Activated CD8-positive, alpha-beta memory T cell treated with anti-CD3 and anti-CD28 coated beads, Interleukin-2, amount 50 U/mL, for 48 hours (primary cell): ENCODE results near the gene IMPG2.
"Not testable (repeated sequence)": the region's sequence is repeated elsewhere in the genome, so short reads cannot be mapped to it uniquely, and the experiment has no call there.

Experiments
- DNase-seq: peaks from one replicate; pipeline ENCODE4 v3.0.0-alpha.2; 2020

IMPG2 gene

DNA sequence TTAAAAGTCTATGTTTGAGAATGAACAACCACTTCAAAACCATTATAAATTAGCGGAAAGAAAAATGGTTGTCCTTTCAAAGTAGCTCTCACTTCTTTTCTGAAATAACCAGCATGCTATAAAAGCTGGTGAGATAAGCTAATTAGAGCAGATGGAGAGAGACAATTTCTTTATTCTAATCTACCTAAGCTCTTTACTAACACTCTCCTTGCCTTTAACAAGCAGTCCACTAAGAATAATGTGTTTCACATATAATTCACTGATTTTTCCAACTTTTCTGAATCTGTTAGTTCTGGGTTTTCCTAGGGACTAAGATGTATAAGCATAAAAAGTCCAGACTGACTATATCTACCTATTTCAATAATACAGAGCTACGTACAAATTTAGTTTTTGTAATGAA lies at the start of gene IMPG2:
IMPG2 (minus strand) TSS at position 101 of the 400 bp plus-strand sequence. CDS start 203 bp downstream, outside the sequence.
- DNase-seq, result no peak

DNA sequence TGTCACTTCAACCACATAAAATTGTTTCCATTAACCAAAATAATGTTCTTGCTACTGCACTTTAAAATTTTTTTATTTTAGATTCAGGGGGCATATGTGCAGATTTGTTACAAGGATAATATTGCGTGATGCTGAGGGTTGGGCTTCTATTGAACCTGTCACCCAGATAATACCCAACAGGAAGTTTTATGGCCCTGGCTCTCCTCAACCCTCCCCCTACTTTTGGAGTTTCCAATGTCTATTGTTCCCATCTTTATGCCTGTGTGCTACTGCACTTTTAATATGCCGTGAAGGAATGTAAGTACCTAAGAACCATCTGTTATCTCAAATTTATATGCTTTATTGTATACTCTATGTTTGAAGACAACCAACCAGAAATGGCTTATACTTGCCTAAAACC lies 42.0 kb upstream of the IMPG2 start:
- no peak for DNase-seq

DNA sequence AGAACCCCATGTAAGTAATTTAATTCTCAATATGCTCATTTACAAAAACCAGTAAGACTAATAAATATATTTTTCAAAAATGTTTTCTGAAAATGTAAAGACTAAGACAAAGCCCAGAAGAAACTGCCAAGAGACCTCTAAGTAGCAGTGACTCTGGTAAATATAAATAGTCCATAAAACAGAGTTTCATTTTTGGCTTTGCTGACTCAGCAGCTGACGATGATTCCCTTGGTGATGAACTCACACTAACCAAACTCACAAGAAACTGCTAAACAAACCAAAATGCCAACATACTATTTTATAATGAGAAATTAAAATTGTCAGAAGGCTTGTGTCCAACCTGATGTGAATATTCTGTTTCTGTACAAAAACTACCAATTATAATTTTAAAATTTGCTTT lies 31.5 kb upstream of the IMPG2 start:
- no peak for DNase-seq

DNA sequence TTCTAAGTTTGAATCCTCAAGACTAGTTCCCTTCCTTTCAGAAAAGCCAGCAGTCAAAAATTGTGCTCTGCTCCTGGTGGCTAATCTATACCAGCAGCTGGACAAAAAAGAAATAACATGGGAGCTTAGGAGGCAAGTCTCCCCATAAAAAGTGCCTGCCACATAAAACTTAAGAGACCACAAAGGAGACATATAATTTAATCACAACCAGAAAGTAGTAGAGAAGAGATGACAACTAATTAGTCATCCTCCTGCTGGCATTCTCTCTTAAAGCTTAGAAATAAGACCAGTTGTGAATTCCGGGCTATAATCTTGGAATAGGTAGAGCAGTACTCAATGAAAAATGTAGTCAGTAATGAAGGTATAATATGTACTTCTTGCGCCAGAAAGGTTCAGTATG lies 20.2 kb upstream of the IMPG2 start:
- DNase-seq, result no peak

DNA sequence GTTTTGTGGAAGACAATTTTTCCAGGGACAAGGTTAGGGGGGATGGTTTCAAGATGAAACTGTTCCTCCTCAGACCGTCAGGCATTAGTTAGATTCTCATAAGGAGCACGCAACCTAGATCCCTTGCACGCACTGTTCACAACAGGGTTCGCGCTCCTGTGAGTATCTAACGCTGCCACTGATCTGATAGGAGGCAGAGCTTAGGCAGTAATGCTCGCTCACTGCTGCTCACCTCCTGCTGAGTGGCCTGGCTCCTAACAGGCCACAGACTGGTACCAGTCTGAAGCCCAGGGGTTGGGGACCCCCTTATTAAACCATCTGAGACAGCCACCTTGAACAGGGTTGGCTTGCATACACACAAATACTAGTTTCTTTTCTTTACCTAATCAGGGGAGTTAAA lies 13.5 kb upstream of the IMPG2 start:
- no peak for DNase-seq

DNA sequence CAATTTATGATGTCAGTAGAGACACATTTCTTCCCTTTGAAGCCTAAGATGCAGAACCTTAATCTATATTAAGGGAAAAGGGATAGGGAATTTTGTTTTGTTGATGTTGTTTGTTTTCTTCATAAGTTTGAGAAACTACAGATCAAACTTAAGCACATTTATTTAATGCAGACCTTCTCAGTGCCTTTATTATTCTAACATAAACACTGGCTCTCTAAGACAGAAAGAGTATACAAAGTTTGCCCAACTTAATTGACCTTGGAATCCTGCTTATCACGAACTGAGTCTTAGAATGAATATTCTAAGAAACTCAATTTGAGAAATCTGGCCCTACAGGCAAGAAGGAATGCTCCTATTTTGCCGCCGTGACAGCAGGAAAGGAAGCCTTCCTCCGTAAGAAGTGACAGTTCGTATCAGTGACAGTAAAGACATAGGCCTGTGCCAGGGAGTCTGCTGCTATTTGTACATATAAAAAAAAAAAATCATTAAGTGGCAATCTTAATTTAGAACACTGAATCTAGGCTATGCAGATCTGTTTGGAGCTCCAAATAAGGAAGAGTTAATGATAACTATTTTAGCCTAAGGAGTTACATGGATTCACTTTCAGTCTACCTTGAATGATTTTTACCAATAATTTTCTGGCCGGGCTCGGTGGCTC lies 8.8 kb upstream of the IMPG2 start:
- no peak for DNase-seq

DNA sequence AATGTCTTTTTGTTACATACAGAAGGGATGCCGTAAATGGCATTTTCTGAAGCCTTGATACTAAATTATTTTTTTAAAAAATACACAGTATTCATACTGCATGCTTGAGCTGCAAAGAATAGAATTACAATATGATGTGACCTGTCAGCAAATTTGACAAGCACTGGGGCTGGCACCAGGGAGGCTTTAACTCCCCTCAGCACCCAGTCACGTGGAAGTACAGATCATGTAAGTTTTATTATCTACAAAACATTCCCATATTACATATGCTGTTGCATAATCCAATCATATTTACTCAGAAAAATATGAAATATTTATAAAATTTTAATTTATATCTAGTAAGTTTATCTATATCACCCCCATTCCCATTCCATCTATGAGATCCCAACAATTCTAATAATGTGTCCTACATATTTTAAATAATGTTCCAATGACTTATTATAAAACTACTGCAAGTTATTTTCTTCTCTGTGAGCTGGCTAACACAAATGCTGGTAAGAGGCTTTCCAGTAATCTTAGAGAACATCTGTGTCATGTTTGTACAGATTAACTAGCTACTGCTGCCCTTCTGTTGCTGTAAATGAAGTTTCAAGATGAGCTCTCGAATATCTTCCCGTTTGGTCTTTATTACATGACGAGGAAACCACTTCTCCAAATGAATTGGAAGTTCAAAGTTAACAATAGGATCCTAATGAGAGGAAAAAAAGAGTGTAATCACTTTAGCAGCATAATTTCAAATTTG lies 5.2 kb upstream of the IMPG2 start:
- no peak for DNase-seq

DNA sequence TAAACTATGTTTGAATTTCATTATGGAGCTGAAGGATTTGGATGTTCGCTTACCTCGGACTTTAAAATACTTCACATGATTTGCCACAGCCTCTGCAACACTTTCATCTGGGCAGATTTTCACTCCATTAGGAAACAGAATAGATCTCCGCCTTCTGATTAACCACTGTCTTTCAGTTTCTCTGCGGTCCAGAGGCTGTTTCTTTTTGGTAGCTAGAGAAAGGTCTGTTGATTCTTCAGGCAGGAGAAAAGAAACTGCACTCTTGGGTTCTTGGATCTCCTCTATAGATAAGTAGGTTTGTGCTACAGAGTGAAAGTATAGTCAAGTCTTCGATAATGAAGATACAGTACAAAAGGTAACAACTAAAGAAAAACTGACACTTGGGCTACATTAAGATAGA lies 844 bp downstream of the IMPG2 start:
- no peak for DNase-seq

DNA sequence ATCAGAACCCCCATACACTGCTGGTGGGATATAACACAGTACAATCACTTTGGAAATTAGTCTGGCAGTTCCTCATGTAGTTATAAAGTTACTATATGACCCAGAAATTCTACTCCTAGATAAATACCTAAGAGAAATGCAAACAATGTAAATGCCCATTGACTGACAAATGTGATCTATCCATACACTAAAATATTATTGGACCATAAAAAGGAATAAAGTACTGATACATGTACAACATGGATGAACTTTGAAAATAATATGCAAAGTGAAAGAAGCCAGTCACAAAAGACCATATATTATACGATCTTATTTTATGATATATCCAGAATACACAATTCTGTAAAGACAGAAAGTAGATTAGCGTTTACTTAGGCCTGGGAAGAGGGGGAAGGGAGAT lies 7.8 kb downstream of the IMPG2 start:
- DNase-seq, result no peak

DNA sequence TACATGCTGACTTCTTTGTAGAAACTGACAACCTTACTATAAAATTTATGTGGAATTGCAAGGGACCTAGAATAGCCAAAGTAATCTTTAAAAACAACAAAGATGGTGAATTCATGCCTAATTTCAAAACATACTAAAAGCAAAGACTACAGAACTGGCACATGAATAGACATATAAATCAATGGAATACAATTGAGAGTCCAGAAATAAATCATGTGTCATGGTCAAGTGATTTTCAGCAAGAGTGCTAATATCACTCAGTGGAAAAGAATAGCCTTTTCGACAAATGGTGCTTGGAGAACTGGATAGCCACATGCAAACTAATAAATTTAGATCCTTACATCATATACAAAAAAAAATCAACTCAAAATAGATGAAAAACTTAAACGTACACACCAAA lies 8.7 kb downstream of the IMPG2 start:
- no peak for DNase-seq

DNA sequence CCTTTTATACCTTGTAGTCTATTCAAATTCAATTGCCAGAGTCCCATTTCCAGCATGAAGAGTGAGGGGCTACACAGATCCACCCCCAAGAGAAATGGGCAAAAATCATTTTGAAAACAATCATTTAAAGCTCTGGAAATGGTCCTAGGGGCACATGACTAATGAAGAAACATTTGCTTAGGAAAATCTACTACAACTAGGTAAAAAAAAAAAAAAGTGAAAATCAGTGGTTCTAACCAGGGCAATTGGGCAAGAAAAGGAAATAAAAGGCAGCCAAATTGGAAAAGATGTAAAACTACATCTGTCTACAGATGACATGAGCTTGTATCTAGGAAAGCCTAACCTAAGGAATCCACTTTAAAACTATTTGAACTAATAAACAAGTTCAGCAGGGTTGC lies 9.4 kb downstream of the IMPG2 start:
- no peak for DNase-seq

DNA sequence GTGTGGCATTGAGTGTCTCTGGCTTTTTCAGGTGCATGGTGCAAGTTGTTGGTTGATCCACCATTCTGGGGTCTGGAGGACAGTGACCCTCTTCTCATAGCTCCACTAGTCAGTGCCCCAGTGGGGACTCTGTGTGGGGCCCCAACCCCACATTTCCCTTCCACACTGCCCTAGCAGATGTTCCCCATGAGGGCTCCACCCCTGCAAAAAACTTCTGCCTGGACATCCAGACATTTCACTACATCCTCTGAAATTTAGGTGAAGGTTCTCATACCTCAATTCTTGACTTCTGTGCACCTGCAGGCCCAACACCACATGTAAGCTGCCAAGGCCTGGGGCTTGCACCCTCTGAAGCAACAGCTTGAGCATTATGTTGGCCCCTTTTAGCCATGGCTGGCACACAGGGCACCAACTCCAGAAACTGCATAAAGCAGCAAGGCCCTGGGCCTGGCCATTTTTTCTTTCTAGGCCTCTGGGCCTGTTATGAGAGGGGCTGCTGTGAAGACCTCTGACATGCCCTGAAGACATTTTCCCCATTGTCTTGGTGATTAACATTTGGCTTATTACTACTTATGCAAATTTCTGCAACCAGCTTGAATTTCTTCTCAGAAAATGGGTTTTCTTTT lies 12.1 kb downstream of the IMPG2 start:
- not testable (repeated sequence) for DNase-seq

DNA sequence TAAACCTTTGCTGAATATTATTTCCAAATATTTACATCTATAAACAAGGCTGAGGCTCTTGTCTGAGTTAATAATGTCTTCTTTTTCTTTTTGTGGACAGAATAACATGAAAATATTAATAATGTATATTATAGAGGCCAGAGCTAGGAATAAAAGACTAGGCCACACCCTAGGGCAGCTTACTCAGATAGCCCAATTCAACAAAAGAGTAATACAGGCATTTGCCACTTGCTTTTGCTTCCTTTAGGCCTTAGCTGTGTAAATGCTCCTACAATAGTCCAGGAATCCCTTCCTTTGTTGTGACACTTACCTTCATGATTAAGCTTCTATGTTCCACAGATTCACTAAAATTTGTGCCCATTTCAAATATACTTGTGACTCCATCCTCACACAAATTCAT lies 16.5 kb downstream of the IMPG2 start:
- no peak for DNase-seq

DNA sequence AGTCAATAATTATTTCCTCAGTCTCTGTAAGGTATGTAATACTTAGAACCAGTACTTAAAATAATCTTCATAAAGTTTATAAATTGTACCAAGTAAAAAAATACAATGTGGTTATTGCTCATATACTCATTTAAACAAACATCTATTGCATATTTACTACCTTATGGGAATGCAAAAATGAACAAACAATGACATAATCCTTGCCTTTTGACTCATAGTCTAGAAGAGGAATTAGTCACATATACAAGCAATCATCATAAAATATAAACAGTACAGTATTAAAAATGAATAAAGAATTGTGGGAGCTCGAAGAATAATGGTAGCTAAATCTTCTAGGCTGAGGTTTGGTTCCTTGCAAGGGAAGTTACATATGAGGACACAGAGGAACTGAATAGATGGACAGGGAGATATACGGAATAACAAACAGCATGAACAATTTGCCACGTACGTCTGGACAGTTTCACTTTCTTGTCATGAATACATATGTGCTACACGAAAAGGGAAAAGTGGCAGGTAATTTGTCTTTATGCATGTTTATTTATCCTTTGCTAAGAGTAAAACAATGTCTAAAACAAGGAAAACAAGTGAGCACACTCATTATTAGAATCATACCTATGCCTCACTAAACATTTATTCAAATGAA lies 17.2 kb downstream of the IMPG2 start:
- DNase-seq, result no peak

DNA sequence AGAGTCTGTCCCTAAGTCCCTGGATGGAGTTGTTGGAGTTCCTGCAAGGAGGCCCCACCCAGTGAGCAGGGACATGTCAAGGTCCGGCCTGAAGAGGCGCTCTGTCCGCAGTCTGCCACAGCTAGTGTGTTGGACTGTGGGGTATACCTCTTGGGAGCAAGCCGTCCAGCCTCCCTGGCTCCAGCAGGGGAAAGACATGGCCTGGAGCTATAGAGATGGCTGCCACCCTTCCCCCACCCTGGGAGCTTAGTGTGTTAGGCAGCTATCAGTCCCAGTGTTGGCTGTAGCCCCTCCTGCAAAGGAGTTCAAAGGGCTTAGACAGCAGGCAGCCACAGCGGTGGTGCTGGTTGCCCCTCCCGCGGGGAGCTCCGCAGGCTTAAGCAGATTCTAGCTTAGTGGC lies 20.3 kb downstream of the IMPG2 start:
- no peak for DNase-seq

DNA sequence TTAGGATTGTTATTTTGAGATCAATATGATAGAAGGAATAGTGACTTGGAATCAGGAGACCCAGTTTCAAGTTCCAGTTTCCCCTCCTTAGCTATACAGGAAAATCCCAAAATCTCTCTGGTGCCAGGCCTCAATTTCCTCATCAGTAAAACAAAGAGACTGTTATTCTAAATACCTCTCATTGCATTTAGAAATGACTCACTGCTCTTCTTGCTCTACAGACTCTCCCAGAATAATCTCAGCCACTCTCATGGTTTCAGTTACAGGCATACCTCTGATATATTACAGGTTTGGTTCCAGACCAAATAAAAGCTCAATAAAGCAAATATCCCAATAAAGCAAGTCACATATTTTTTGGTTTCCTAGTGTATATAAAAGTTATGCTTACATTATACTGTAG lies 28.3 kb downstream of the IMPG2 start:
- DNase-seq, result no peak

DNA sequence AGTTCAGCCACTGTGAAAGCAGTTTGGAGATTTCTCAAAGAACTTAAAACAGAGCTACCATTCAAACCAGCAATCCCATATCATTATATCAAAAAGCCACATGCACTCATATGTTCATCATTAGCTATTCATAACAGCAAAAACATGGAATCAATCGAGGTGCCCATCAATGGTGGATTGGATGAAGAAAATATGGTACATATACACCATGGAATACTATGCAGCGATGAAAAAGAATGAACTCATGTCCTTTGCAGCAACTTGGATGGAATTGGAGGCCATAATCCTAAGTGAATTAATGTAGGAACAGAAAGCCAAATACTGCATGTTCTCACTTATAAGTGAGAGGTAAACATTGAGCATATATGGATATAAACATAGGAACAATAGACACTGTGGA lies 32.1 kb downstream of the IMPG2 start:
- no peak for DNase-seq

DNA sequence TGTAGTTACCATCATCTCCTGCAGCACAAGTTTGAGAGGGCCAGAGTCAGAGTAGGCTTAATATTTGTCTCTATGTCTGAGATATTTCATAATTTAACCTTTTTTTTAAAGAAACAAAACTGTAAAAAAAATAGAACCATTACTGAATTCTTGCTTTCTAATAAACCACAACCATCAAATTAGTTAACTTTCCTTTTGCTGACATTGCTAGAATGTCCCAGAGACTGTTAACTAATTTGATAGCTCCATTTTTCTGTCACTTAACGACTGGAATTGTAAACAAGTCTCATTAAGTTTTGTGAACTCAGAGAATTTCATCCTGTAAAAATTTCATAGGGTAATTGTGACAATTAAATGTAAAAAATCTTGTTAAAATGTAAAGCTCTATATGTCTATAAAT lies 35.6 kb downstream of the IMPG2 start:
- no peak for DNase-seq

DNA sequence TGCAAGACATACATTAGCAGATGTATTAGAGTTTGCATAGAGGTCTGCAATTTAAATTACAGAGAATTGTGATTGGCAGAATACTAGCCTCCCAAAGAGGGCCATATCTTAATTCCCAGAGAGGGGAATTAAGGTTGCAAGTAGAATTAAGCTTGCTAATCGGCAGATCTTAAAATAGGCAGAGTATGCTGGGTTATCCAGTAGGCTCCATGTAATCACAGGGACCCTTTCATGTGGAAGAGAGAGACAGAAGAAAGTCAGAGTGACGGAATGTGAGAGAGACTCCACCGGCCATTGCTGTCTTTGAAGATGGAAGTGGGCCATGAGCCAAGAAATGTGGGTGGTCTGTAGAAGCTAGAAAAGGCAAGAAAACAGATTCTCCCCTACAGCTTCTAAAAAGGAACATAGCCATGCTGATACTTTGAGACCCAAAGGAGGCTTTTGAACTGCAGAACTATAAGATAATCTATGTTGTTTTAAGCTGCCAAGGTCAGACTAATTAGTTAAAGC lies 38.8 kb downstream of the IMPG2 start:
- DNase-seq, result no peak

DNA sequence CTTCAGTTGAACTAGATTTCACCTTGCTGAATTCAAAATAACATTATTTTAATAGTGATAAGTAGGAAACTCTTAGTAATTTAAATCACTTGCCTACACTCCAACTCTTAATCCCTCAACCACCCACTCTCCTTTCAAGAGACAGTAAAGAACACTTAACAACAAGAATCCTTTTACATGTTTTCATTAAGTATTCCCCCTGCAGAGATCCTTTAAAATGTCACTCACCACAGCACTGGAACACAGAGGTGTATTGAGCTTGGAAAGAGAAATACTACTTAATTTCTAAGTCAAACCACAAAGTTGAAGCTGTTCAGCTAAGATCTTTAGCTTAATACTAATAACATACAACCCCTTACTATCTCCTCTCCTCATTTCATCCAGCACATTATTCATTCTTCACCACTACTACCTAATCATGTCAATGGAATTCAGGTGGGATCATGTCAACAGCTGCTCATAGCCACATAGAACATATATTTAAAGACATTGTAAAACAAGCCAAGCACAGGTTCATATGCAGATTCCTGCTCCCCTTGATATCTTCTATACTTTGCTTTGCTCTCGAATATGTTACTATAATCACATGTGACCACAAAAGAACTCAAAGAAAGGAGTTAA lies 40.5 kb downstream of the IMPG2 start:
- no peak for DNase-seq

DNA sequence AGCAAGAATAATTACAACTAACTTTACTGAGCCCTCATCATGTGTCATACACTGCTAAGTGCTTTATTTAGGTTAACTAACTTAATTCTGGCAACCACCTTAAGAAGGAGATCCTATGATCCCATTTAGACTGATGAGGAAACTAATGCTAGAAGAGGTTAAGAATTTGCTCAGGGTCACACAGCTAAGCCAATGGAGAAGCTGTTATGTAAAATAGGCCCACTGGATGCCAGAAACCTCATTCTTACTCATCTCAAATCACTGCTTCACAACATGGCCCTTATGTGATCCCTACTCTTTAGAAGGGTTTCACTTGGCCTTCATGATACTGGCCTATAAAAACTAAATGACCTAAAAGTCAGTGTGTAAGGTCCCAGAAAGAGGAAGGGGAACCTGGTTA lies 41.2 kb downstream of the IMPG2 start:
- no peak for DNase-seq

DNA sequence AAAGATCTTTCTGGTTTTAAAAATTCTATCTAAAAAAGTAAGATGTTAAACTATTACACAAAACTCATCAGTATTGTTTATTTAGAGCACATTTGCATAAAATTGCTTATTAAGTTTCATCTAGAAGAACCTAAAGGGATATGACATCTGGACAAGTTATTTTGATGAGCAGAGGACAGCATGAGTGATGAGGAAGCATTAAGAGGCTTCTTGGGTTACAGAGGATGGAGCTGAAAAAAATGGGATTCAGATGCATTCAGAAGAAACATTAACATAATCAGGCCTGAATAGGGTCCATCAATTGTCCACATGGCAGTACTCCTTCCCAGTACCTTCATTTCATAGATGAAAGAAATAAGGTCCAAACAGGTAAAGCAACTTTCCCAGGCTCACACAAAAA lies 41.6 kb downstream of the IMPG2 start:
- no peak for DNase-seq

DNA sequence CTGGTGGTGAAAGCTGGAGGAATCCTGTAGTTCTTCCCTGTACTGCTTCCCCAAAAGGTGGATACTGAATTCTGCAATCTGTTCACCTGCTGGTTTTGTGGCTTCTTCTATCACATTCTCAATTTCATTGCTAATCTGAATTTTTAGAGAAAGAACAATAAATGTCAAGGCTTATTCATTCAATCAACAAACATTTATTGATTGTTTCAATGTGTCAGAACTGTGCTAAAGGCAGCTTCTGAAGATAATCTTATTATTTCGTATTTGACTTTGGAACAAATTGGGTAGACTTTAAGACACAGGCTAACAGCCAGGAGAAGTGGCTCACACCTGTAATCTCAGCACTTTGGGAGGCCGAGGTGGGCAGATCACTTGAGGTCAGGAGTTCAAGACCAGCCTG lies 46.8 kb downstream of the IMPG2 start:
- no peak for DNase-seq
